ENCODE measurements around the gene HLA-DRB1. TPM values are rescaled to one million over a fixed set of nuclear protein-coding genes. Genes with fewer than 3 reads are reported as not detected.

HLA-DRB1 gene
- total and polyA plus RNA-seq, 2 experiments from 2014 or later = 0.21 TPM; not detected in 1

- H3K36me3 ChIP-seq (ENCODE audit: low read depth) = no peaks in the 10 kb centered on the region
- H3K4me1 ChIP-seq (ENCODE audit: insufficient read depth) = no peaks in the 10 kb centered on the region
- H3K9ac ChIP-seq = no peak within 1 kb of the TSS
- H3K27ac ChIP-seq = no peak within 1 kb of the TSS
- H3K4me2 ChIP-seq (ENCODE audit: unreplicated experiment) = no peak within 1 kb of the TSS
- no peaks in the 10 kb centered on the region for H4K20me1 ChIP-seq (ENCODE audit: insufficient read depth)
- no peaks in the 10 kb centered on the region for H3K9me3 ChIP-seq (ENCODE audit: low read depth)
- no peak within 1 kb of the TSS for H3K4me3 ChIP-seq
- no peak within 1 kb of the TSS for H2AFZ ChIP-seq
- WGBS, 2 experiments (ENCODE audit: low coverage in 1 of 2, low lambda C conversion rate in 2 of 2, missing lambda C conversion rate in 2 of 2) = 13 to 19% methylated on average over 2 to 3 of the region's 4 CpGs
- in situ Hi-C loops (cut with MboI) = loop anchor here (10.0 kb wide), 1 partner anchor 55 kb away; the partner anchor contains the start of gene HLA-DRB1
- no peaks in the 10 kb centered on the region for H3K27me3 ChIP-seq (replicated peaks; ENCODE audit: insufficient read depth)
- no peaks in the 10 kb centered on the region for H3K9me2 ChIP-seq (ENCODE audit: insufficient read depth)
- no peaks in the 10 kb centered on the region for H3F3A ChIP-seq (ENCODE audit: insufficient read depth)
- no peak for DNase-seq
- no peak for TF ChIP-seq EZH2 (IDR thresholded peaks at IDR 0.05; ENCODE audit: insufficient read depth, poor library complexity, severe bottlenecking)
- TF ChIP-seq EZH2phosphoT487 (IDR thresholded peaks at IDR 0.05; ENCODE audit: insufficient read depth, low read depth) = no peak
- no peaks in the 10 kb centered on the region for H3K79me2 ChIP-seq (ENCODE audit: insufficient read depth)
These were observed 59.8 kb downstream of the HLA-DRB1 start, which contains the start of gene HLA-DRB5 for GRCh38 chr6:32529697-32530430. TSS of gene HLA-DRB5 (minus strand) at chr6:32530287. CDS start at chr6:32530224, 63 bp downstream.

Small RNAs within 50 kb of the gene (small RNA-seq; reads per million reads assigned to genes)
- not detected for gene RNU1-61P (ENCODE audit: low read depth, low replicate concordance)

Other genes starting within 250 kb of the HLA-DRB1 start
- not detected in 2 replicates for gene TSBP1, start 217.9 kb downstream of the HLA-DRB1 start, total RNA-seq (2014; rRNA removed; shearing (Covaris generic))
- gene TSBP1, start 217.9 kb downstream of the HLA-DRB1 start, polyA plus RNA-seq (2016; fragmentation: Nextera tagmentation; extraction: Ambion mirVana) = not detected in 2 replicates
- gene BTNL2, start 182.7 kb downstream of the HLA-DRB1 start, total RNA-seq (2014; rRNA removed; shearing (Covaris generic)) = not detected in 2 replicates
- gene BTNL2, start 182.7 kb downstream of the HLA-DRB1 start, polyA plus RNA-seq (2016; fragmentation: Nextera tagmentation; extraction: Ambion mirVana) = not detected in 2 replicates
- gene HLA-DRA, start 150.0 kb downstream of the HLA-DRB1 start, total RNA-seq (2014; rRNA removed; shearing (Covaris generic)) = 0.89 TPM in 1 of 2 replicates, not detected in the other
- 0.80 and 2.0 TPM in 2 replicates for gene HLA-DRA, start 150.0 kb downstream of the HLA-DRB1 start, polyA plus RNA-seq (2016; fragmentation: Nextera tagmentation; extraction: Ambion mirVana)
- gene HLA-DRB5, start 59.6 kb downstream of the HLA-DRB1 start, total RNA-seq (2014; rRNA removed; shearing (Covaris generic)) = not detected in 2 replicates
- gene HLA-DRB5, start 59.6 kb downstream of the HLA-DRB1 start, polyA plus RNA-seq (2016; fragmentation: Nextera tagmentation; extraction: Ambion mirVana) = 0.19 TPM in 1 of 2 replicates, not detected in the other
- not detected in 2 replicates for gene HLA-DQA1, start 47.6 kb upstream of the HLA-DRB1 start, total RNA-seq (2014; rRNA removed; shearing (Covaris generic))
- gene HLA-DQA1, start 47.6 kb upstream of the HLA-DRB1 start, polyA plus RNA-seq (2016; fragmentation: Nextera tagmentation; extraction: Ambion mirVana) = 0.28 TPM in 1 of 2 replicates, not detected in the other
- gene HLA-DQB1, start 76.8 kb upstream of the HLA-DRB1 start, total RNA-seq (2014; rRNA removed; shearing (Covaris generic)) = not detected in 2 replicates
- gene HLA-DQB1, start 76.8 kb upstream of the HLA-DRB1 start, polyA plus RNA-seq (2016; fragmentation: Nextera tagmentation; extraction: Ambion mirVana) = not detected in 2 replicates
- not detected in 2 replicates for gene HLA-DQA2, start 151.5 kb upstream of the HLA-DRB1 start, total RNA-seq (2014; rRNA removed; shearing (Covaris generic))
- gene HLA-DQA2, start 151.5 kb upstream of the HLA-DRB1 start, polyA plus RNA-seq (2016; fragmentation: Nextera tagmentation; extraction: Ambion mirVana) = not detected in 2 replicates
- not detected in 2 replicates for gene HLA-DQB2, start 173.7 kb upstream of the HLA-DRB1 start, total RNA-seq (2014; rRNA removed; shearing (Covaris generic))
- not detected in 2 replicates for gene HLA-DQB2, start 173.7 kb upstream of the HLA-DRB1 start, polyA plus RNA-seq (2016; fragmentation: Nextera tagmentation; extraction: Ambion mirVana)
- gene HLA-DOB, start 227.2 kb upstream of the HLA-DRB1 start, total RNA-seq (2014; rRNA removed; shearing (Covaris generic)) = not detected in 2 replicates
- not detected in 2 replicates for gene HLA-DOB, start 227.2 kb upstream of the HLA-DRB1 start, polyA plus RNA-seq (2016; fragmentation: Nextera tagmentation; extraction: Ambion mirVana)
- 2.2 and 5.4 TPM in 2 replicates for gene TAP2, start 248.9 kb upstream of the HLA-DRB1 start, total RNA-seq (2014; rRNA removed; shearing (Covaris generic))
- gene TAP2, start 248.9 kb upstream of the HLA-DRB1 start, polyA plus RNA-seq (2016; fragmentation: Nextera tagmentation; extraction: Ambion mirVana) = 4.6 and 5.1 TPM in 2 replicates